Ovary (tissue), 3 donors: ENCODE results near the gene AFF3.

ENCODE experiments used
- EP300 ChIP-seq: sonication (generic); formaldehyde crosslinking; IDR thresholded peaks from one replicate; pipeline ENCODE4 v1.6.1; 2017; ENCODE audit warnings: antibody characterized with exemption
- POLR2A ChIP-seq: fragments of 450-650 bp; IDR thresholded peaks from one replicate; pipeline ENCODE4 v1.6.1; 2017; ENCODE audit warnings: antibody characterized with exemption, mild to moderate bottlenecking, moderate library complexity
- TF ChIP-seq, protein P1 (sequence below), 3 donors: fragments of 450-650 bp in 2 of 3; fragments of 200-600 bp in 1 of 3; IDR thresholded peaks; one replicate each; pipeline versions ENCODE4 v1.5.1 to v1.8.0; 2016 to 2022; ENCODE audit warnings: antibody characterized with exemption in 3 of 3, mild to moderate bottlenecking in 1 of 3
- donor health status: DM: no; HTN: no; CAD: no.

- no peak for TF ChIP-seq POLR2A
- TF ChIP-seq, protein P1, sequence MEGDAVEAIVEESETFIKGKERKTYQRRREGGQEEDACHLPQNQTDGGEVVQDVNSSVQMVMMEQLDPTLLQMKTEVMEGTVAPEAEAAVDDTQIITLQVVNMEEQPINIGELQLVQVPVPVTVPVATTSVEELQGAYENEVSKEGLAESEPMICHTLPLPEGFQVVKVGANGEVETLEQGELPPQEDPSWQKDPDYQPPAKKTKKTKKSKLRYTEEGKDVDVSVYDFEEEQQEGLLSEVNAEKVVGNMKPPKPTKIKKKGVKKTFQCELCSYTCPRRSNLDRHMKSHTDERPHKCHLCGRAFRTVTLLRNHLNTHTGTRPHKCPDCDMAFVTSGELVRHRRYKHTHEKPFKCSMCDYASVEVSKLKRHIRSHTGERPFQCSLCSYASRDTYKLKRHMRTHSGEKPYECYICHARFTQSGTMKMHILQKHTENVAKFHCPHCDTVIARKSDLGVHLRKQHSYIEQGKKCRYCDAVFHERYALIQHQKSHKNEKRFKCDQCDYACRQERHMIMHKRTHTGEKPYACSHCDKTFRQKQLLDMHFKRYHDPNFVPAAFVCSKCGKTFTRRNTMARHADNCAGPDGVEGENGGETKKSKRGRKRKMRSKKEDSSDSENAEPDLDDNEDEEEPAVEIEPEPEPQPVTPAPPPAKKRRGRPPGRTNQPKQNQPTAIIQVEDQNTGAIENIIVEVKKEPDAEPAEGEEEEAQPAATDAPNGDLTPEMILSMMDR (IDR thresholded peaks at IDR 0.05): no peak
- TF ChIP-seq EP300: no peak
Measured at GRCh38 chr2:100161945-100162620, 19.7 kb upstream of the AFF3 start.
